NOMO-1 treated with DMSO at 0.1 percent for 48 hours (cell line): ENCODE data around the gene SLC25A28.

Experiments used
- DNase-seq: peaks from one replicate; lab custom pipeline; 2025; ENCODE audit not compliant: unreplicated experiment; lab: John Stamatoyannopoulos, UW

The SLC25A28 gene

DNA sequence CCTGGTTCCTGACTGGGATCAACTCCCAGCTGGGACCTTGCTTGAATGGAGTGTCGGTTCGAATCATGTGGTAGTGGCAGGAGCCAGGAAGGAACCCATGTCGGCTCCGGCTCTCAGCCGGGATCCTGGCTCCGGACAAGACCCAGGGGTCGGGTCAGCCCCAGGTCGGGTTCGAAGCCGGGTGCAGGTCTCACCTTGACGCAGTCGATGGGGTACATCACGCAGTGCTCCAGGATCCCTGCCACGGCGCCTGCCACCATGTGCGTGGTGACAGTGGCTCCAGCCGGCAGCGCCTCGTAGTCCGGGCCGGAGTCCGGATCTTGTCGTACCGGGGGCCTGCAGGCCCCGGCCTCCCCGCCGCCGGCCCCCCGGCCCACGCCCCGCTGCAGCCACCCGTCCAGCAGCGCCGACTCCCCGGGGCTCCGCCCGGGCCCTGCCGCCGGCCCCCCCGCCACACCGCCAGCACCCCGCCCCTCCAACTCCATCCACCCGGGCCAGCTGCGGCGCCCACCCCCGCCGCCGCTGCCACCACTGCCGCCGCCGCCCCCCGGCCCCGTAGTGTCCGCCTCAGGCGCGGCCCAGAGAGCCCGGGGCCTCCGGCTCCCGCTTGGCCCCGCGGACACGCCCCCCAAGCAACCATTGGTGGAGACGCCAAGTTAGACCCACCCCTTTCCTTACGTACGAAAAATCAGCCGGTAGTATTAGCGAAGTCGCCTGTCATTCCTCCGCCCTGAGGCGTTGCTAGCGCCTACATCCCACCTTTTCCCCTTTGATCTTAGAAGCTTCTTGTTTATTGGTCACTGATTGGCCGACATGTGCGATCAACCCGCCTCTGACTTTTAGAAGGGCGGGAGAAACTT is at the start of gene SLC25A28:
SLC25A28 (minus strand) TSS at position 589 of the 860 bp plus-strand sequence; CDS start at position 485, 104 bp downstream.
- peak; percentile 100 for DNase-seq

DNA sequence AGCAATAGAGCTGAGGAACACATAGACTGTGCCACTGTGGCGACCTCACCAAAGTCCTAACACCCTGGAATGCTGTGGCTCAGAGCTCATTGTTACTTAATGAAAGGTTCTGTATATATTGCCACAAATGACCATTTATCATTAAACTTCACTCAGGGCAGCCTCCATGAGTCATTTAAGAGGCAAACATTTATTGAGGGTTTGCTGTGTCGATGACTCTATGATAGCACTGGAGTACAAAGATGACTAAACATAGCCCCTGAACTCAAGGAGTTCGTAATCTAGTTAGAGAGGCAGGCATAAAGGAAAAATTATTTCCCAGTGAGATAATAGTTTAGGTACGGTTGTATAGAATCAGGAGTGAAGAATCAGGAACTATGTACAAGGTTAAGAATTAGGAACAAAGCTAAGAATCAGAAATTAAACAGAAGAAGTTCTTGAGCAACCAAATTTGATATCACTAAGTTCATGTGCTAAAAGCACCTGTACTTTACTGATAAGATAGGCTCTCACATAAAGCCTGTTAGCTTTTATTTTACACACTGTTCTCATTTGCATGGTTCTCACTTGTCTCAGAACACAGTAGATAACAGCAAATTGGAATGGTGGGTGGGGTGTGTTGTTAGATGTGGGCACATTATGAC is 47.0 kb upstream of the SLC25A28 start:
- no peak for DNase-seq

DNA sequence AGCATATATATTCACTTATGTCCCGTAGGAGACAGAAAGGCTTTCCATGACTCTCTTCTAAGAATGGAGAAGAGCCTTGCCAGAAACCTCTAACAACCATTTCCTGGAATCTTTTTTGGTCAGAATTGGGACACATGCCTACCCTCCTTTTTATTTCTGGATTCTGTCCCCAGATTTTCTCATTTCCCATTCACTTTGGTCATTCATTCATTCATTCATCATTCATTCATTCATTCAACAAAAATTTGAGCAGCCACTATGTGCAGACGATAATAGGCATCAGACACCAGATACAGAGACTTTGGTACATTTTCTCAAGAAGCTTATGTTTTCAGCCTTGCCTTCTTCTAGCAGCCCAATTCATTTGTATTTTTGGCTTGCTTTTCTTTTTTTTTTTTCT is 45.1 kb upstream of the SLC25A28 start:
- DNase-seq: no peak

DNA sequence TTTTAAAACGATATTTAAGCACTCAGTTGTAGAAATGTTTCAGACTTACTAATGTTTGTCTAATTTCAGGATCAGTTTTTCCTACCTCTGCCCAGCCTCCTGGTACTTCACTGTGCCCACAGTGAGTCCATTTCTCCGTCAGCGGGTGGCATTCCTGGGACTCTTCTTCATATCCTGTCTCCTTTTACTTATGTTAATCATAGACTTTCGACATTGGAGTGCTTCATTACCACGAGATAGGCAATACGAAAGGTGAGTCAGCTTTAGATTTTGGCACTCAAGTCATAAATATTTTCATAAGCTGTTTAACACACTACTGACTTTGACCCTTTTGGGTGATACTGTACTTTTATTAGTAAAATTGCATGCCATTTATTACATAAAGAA is 41.1 kb upstream of the SLC25A28 start:
- DNase-seq: no peak

DNA sequence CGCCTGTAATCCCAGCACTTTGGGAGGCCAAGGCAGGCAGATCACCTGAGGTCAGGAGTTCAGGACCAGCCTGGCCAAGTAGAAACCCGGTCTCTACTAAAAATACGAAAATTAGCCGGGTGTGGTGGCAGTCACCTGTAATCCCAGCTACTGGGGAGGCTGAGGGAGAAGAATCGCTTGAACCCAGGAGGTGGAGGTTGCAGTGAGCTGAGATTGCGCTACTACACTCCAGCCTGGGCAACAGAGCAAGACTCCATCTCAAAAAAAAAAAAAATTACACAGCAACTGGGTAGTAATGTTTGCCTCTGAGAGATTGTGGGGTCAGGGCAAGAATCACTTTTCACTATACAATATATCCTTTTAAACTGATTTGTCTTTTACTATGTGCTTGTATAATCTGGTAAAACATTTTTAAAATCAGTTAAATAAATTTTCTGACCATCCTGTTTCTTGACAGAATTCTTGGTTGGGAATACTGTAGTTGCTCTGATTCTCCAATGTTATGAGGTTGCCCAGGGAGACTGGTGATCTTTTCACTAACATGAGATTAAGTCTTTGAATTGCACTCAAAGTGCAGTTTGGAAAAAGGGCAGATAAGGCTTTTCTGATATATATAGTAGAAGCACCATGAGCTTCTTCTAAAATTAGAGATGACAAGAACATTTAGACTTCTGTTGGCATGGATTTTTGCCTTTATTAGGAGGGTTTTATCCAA is 40.6 kb upstream of the SLC25A28 start:
- DNase-seq: no peak

- DNase-seq: no peak
Measured at GRCh38 chr10:99659868-99660366, 39.7 kb upstream of the SLC25A28 start.

DNA sequence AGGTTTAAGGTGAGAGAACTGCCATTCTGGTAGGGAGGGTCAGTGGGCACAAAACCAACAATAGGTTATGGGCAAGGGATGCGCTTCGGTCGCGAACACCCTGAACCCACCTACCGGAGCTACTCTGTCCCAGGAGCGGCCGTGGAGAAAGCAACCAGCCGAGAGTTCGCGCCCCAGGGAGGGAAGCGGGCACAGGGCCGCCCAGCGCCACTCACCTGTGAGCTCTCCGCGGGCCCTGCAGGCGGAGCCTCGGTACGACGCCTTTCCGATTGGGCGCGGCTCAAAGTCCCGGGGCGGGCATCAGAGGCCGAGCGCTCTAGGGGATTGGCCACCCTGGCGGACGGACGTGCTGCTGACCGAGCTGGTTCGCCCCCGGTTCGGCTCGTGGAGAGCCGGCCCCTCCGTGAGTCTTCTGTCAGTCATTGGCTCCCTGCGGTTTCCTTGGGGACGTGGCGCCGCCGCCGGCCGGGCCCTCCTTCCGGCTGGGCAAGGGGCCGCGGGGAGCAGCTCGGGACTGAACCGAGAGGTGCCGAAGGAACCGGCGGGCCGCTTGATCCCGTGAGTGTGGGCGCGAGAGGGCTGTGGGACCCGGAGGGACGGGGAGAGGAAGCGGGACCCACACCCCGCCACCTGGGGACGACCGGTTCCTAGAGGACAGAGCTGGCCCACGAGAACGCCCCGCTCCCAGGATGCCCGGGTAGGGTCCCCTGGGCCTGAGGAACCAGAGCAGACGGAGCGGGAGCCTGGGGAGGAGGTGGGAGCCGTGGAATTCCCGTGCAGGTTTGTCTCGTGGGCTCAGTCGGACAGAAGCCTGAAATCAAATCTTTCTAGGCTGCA is 39.0 kb upstream of the SLC25A28 start, which contains the start of gene ENTPD7:
ENTPD7 (plus strand) TSS at position 479 of the 837 bp plus-strand sequence. CDS start 448 bp downstream, outside the sequence.
- peak; percentile 96 for DNase-seq

GRCh38 chr10:99658622-99659030 is 38.4 kb upstream of the SLC25A28 start:
- DNase-seq: no peak

DNA sequence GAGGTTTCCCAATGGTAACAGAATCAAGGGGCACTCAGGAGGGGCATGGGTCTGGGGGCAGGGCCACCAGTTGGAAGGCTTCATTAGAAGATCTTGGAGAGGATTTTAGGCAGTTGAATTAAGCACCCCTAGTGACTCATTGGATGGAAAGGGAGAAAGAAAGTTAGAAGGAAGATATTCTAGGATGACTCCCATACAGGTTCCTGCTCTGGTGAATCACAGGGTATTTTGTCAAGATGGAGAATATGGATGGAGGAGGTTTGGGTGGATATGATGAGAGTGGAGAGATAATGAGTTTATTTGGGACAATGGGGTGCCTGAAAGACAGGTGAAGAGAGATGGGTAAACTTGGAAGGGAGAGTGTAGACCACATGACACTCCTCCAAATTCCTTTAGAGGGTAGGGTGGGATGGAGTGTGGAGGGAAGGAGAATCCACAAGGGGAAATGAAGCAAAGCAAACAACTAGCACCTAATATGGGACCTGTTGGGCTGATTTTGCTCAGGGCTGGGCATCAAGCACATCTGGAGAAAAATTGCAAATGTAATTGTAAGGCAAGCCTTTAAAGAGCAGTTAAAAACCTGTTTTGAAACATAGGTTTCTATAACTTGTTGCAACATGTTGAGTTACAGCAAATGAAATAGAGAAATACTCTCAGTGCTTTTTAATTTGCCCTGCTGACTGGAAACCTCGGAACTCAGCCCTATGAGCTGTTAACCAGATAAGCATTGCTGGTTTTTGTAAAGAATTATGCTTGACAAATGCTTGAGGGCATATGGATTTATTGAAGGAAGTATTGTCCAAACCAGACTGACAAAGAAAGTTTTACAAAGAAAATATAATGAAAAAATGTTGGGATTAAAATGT is 36.2 kb upstream of the SLC25A28 start:
- DNase-seq: peak; percentile 64

- no peak for DNase-seq
Measured at GRCh38 chr10:99654390-99655175, 34.3 kb upstream of the SLC25A28 start.

GRCh38 chr10:99652800-99653390 is 32.7 kb upstream of the SLC25A28 start:
- DNase-seq: no peak

DNA sequence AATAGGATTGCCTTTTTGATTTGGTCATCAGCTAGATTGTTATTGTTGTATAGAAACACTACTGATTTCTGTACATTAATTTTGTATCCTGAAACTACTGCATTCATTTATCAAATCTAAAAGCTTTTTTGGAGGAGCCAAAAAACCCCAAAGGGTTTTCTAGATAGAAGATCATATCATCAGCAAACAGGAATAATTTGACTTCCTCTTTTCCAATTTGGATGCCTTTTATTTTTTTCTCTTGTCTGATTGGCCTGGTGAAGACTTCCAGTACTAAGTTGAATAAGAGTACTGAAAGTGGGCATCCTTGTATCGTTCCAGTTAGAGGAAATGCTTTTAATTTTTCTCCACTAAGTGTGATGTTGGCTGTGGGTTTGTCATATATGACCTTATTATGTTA is 28.5 kb upstream of the SLC25A28 start:
- no peak for DNase-seq

GRCh38 chr10:99647601-99648151 is 27.4 kb upstream of the SLC25A28 start:
- no peak for DNase-seq

- no peak for DNase-seq
Measured at GRCh38 chr10:99633832-99634231, 13.6 kb upstream of the SLC25A28 start.

GRCh38 chr10:99631496-99631895 is 11.3 kb upstream of the SLC25A28 start:
- DNase-seq: no peak

GRCh38 chr10:99630991-99631390 is 10.8 kb upstream of the SLC25A28 start:
- no peak for DNase-seq

DNA sequence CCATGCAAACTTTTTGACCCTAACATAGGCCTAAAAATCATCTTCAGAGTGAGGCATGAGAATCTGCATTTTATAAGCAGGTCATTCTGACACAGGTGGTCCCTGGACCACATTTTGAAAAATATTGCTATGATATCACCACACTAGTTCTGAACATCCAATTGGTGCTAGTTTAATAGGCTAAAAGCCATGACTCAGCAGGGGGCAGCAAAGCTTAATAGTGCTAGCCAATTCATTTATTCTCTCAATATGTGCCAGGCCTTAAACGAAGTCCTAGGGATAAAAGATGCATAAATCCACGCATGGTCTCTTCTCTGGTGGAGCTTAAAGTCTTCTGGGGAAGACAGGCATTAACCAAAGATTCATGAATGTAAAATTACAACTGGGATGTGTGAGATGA is 10.2 kb upstream of the SLC25A28 start:
- peak; percentile 49 for DNase-seq

- no peak for DNase-seq
Measured at GRCh38 chr10:99629625-99629978, 9.4 kb upstream of the SLC25A28 start.
